CD4-positive, alpha-beta T cell (primary cell): Measurements from ENCODE around the gene TMEM114. TPM values are rescaled to one million over a fixed set of nuclear protein-coding genes. Genes with fewer than 3 reads are reported as not detected.

Experiments used
- ATAC-seq: fragments of 200-7000 bp; cut with Tn5 transposase; one replicate; pipeline ENCODE4 v1.10.0; 2022; ENCODE audit warnings: mild to moderate bottlenecking; ENCODE audit not compliant: poor library complexity
- CTCF ChIA-PET: fragments of 350-600 bp; sonication (Branson Sonifier 250); formaldehyde crosslinking; loops from one replicate; lab custom pipeline; 2021; ENCODE audit warnings: antibody characterized with exemption, inconsistent platforms; lab: Charles Lee
- POLR2A ChIA-PET: fragments of 350-600 bp; sonication (Branson Sonifier 250); formaldehyde crosslinking; loops from one replicate; lab custom pipeline; 2021; ENCODE audit warnings: antibody characterized with exemption, inconsistent platforms; lab: Charles Lee
- DNase-seq, 14 experiments: peaks; one replicate each; pipeline ENCODE4 v3.0.0-alpha.2; 2013 to 2020; ENCODE audit warnings: mixed read lengths in 2 of 14
- H3K27ac ChIP-seq, 2 donors: one replicate each; pipeline versions ENCODE4 v1.5.1 to v1.7.0; 2013; ENCODE audit warnings: low read length in 2 of 2, low read depth in 1 of 2, mild to moderate bottlenecking in 1 of 2
- H3K27me3 ChIP-seq, 2 experiments: 1 replicate in 1 of 2; 2 replicates in 1 of 2; pipeline versions ENCODE4 v1.6.1 to v1.7.0; 2013; ENCODE audit warnings: low read length in 2 of 2, control low read depth in 1 of 2, mild to moderate bottlenecking in 1 of 2, moderate library complexity in 1 of 2; ENCODE audit not compliant: insufficient read depth in 2 of 2, control insufficient read depth in 1 of 2
- H3K36me3 ChIP-seq: one replicate; pipeline ENCODE4 v1.6.1; 2013; ENCODE audit warnings: low read length, control low read depth; ENCODE audit not compliant: insufficient read depth
- H3K4me1 ChIP-seq: one replicate; pipeline ENCODE4 v1.6.1; 2013; ENCODE audit warnings: low read length, control low read depth; ENCODE audit not compliant: insufficient read depth
- H3K4me3 ChIP-seq: one replicate; pipeline ENCODE4 v1.5.1; 2013; ENCODE audit warnings: mild to moderate bottlenecking, low read length, moderate library complexity
- H3K9me3 ChIP-seq, 2 experiments: 1 replicate in 1 of 2; 2 replicates in 1 of 2; pipeline versions ENCODE4 v1.6.1 to v1.7.0; 2013; ENCODE audit warnings: low read length in 2 of 2, mild to moderate bottlenecking in 2 of 2, control low read depth in 1 of 2, moderate library complexity in 1 of 2; ENCODE audit not compliant: control insufficient read depth in 1 of 2, insufficient read depth in 1 of 2
- H3K27ac Mint-ChIP-seq: one replicate; pipeline ENCODE4 v1.8.0; 2020; ENCODE audit warnings: mixed read lengths
- H3K27me3 Mint-ChIP-seq: one replicate; pipeline ENCODE4 v1.8.0; 2021; ENCODE audit warnings: mixed read lengths
- H3K36me3 Mint-ChIP-seq: one replicate; pipeline ENCODE4 v1.8.0; 2021; ENCODE audit warnings: low read depth, mixed read lengths
- H3K4me1 Mint-ChIP-seq: one replicate; pipeline ENCODE4 v1.8.0; 2021; ENCODE audit warnings: low read depth, mixed read lengths
- H3K4me3 Mint-ChIP-seq: one replicate; pipeline ENCODE4 v1.8.0; 2020; ENCODE audit warnings: mild to moderate bottlenecking, mixed read lengths
- H3K9me3 Mint-ChIP-seq: one replicate; pipeline ENCODE4 v1.8.0; 2020; ENCODE audit warnings: mixed read lengths
- CTCF ChIP-seq: fragments of 200-600 bp; IDR thresholded peaks from one replicate; pipeline ENCODE4 v1.8.0; 2022; ENCODE audit warnings: antibody characterized with exemption, mild to moderate bottlenecking
- intact Hi-C, 2 experiments: fragments of 100-400 bp; cut with DNase I in 1 of 2; cut with micrococcal nuclease in 1 of 2; formaldehyde crosslinking; loops; one replicate each; pipeline versions ENCODE4 v1.15.1 to v1.9.0; 2023 to 2025; cut with DNase I, micrococcal nuclease
- total RNA-seq, 174 experiments: library from RNA in 2 of 174; stranded (reverse) in 2 of 174; gene quantifications; one replicate each; pipeline ENCODE4 v1.2.3 and lab custom pipeline; 2021 to 2026

TMEM114 gene
- total RNA-seq, 2 experiments from 2014 or later, result not detected

- no peak overlapping the region for H3K27ac Mint-ChIP-seq
- DNase-seq (no peak), ATAC-seq (no peak)
- Histone ChIP-seq H3K4me3 (no peak overlapping the region), H3K36me3 (no peaks in the 10 kb centered on the region), H3K27me3 (peaks cover 0 to 4% of the 10 kb centered on the region in 2 experiments), H3K27ac (no peak overlapping the region), H3K9me3 (no peaks in the 10 kb centered on the region), H3K4me1 (no peaks in the 10 kb centered on the region)
- no peaks in the 10 kb centered on the region for H3K9me3 Mint-ChIP-seq
- ChIA-PET CTCF (no interaction called here), POLR2A (no interaction called here)
- H3K36me3 Mint-ChIP-seq, result no peaks in the 10 kb centered on the region
- TF ChIP-seq CTCF, result no peak
- H3K4me3 Mint-ChIP-seq, result no peak overlapping the region
- no peaks in the 10 kb centered on the region for H3K4me1 Mint-ChIP-seq
- peaks cover 34% of the 10 kb centered on the region for H3K27me3 Mint-ChIP-seq
- intact Hi-C loops, result no loop called here
Observed at GRCh38 chr16:8543258-8543657, 47.1 kb downstream of the TMEM114 start.

GRCh38 chr16:8542393-8542792, 47.9 kb downstream of the TMEM114 start:
- Histone ChIP-seq H3K9me3 (no peaks in the 10 kb centered on the region), H3K36me3 (no peaks in the 10 kb centered on the region), H3K27me3 (peaks cover 0 to 4% of the 10 kb centered on the region in 2 experiments), H3K27ac (no peak overlapping the region), H3K4me1 (no peaks in the 10 kb centered on the region), H3K4me3 (no peak overlapping the region)
- no peak overlapping the region for H3K4me3 Mint-ChIP-seq
- intact Hi-C loops, result no loop called here
- H3K9me3 Mint-ChIP-seq, result no peaks in the 10 kb centered on the region
- peaks cover 28% of the 10 kb centered on the region for H3K27me3 Mint-ChIP-seq
- no peaks in the 10 kb centered on the region for H3K36me3 Mint-ChIP-seq
- ChIA-PET POLR2A (no interaction called here), CTCF (no interaction called here)
- no peaks in the 10 kb centered on the region for H3K4me1 Mint-ChIP-seq
- TF ChIP-seq CTCF, result no peak
- no peak overlapping the region for H3K27ac Mint-ChIP-seq
- DNase-seq, result no peak
- ATAC-seq, result no peak

- no peaks in the 10 kb centered on the region for H3K36me3 Mint-ChIP-seq
- no peak for ATAC-seq
Observed at GRCh38 chr16:8541868-8542267, 48.4 kb downstream of the TMEM114 start.

More at GRCh38 chr16:8541868-8542267, 48.4 kb downstream of the TMEM114 start:
- ChIA-PET POLR2A (no interaction called here), CTCF (no interaction called here)
- no peak overlapping the region for H3K4me3 ChIP-seq
- H3K4me3 Mint-ChIP-seq, result no peak overlapping the region
- no peaks in the 10 kb centered on the region for H3K4me1 ChIP-seq
- no peak for TF ChIP-seq CTCF
- H3K4me1 Mint-ChIP-seq, result no peaks in the 10 kb centered on the region
- no peaks in the 10 kb centered on the region for H3K9me3 Mint-ChIP-seq
- no peak overlapping the region for H3K27ac ChIP-seq
- no peak overlapping the region for H3K27ac Mint-ChIP-seq
- intact Hi-C loops, result no loop called here
- H3K36me3 ChIP-seq, result no peaks in the 10 kb centered on the region
- DNase-seq, result no peak
- H3K27me3 Mint-ChIP-seq, result peaks cover 25% of the 10 kb centered on the region
- H3K27me3 ChIP-seq, result peaks cover 0 to 4% of the 10 kb centered on the region in 2 experiments
- no peaks in the 10 kb centered on the region for H3K9me3 ChIP-seq
